Measurements from ENCODE around the gene PPM1N.

The PPM1N gene

DNA sequence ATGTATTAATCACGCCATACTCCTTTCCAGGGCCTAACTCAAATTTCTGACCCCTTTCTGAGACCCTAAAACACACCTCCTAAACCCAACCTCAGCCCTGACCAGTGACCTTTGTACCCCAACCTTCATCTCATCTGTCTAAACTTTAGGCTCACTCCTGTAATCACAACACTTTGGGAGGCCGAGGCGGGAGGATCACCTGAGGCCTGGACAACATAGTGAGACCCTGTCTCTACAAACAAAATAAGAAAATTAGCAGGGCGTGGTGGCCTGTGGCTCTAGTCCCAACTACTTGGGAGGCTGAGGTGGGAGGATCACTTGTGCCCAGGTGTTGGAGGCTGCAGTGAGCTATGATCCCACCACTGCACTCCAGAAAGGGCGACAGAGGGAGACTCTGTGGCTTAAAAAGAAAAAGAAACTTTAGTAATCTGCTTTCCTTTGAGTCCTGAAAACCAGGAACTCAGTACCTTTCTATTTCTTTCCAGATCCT is 6.1 kb upstream of the PPM1N start:
- DNase-seq: no peak

DNA sequence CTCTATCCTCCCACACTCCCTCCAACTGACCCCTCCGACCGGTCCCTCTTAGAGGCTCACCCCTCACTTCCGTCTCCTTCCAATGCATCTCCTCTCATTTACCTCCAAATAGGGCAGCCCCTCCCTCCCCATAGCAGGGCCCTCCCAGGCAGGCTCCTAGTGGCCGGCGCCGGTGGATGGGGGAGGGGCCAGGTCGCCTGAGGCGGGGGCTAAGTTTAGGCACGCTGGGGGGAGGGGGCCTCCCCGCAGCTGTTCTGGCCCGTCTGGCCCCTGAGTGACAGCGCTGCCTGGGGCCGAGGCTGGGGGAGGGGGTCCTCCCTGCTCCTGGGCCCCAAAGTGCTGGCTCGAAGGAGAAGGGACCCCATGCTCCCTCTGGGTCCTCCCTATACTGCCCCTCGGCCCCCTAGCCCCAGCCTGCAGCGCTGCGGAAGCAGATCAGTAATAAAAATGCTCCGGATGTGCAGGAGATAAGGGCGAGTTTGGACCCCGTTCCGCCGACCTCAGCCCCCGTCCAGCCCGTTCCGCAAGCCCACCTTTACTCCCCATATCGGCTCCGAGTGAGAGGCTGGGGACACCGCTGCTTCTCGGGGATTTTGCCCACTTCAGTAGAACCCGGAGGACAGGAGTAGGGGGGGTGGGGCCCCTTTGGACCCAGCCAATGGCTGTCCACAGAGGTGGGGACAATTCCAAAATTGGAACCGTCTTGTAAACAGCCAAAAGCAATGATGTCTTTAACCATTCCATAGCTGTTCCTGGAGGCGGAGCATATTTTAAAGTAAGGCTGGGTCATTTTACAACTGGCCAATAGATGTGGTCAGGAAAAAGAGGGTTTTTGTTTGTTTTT is 5.4 kb upstream of the PPM1N start:
- peak in 1 of 2 donors; percentile 36 for DNase-seq

DNA sequence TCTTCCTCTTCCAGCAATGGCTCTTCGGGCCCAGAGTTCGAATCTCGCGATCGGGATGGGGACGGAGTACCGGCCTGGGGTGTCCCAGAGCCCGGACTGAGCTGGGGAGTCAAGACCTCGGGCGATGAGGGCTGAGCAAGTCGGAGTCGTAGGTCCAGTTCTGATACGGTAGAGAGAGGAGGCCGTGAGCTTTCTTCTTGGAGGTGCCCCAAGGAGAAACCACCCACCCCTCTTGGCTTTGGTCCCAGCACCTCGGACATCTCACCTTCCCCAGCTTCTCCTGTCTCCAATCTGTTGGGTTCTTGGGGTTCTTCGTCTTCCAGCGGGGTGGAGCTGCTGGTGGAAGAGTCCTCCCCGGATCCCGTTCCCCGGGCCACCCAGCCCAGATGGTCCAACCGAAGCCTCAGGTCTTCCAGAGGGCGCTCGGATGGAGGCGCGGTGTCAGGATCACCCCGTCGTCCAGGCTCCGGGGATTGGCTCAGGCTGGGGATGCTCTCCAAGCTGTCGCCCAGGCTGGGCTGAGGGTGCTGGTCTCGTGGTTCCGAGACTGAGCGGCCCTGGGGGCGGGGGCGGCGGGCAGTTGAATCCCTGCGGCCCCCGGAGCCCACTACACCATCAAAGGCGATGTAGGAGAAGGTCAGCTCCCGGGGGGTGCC is 3.9 kb upstream of the PPM1N start:
- DNase-seq: no peak

DNA sequence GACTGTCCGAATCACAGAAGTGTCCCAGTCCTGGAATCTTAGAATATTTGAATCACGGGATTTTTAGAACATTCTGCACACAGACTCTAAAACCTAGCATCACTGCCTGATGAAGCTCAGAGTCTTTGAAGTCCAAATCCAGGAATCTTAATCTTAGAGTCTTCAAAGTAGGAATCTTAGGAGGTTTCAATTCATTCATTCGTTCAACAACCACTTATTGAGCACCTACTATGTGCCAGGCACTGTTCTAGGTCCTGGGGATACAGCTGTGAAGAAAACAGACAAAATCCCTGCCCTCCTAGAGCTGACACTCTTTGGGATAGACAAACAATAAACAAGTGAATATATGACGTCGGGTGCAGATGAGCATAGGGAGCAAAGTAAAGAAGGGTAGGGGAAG is 3.1 kb upstream of the PPM1N start:
- no peak for DNase-seq

DNA sequence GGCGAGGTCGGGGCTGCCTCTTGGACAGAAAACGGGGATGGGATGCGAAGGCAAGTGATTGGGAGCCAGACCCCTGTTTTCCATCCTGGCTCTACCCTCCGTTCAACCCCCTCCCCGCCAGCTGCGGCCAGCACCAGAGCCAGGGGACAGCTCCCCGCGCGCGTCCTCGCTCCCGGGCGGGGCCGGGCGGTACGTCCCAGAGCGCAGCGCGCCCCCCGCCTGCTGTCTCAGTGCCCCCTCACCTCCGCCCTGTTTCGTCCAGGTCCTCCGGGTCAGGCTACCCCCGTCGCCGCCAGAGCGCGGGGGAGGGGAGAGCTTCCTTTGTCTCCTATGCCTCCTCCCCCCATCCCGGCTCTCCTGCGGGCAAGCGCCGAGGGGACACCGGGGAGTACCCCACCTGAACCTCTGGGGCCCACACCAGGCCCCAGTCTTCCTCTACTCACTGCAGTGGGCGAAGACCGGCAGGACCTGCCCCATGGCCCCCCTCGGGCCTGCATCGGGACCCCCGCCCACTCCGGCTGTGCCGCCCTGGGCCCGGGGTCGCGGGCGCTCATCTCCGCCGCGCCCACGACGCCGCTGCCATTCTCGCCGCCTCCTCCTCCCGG is 1.8 kb upstream of the PPM1N start:
- DNase-seq: peak in 1 of 2 donors; percentile 18

DNA sequence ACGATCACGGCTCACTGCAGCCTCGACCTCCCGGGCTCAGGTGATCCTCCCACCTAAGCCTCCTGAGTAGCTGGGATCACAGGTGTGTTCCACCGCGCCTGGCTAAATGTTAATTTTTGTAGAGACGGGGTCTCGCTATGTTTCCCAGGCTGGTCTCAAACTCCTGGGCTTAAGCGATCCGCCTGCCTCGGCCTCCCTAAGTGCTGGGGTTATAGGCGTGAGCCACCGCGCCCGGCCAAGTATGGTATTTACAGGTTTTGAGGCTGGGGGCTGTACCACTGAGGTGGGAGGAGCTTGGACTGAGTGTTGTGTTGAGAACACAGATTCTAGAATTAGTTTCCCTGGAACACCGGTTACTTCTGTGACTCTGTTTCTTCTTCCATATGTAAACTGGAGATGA is 452 bp upstream of the PPM1N start:
- no peak for DNase-seq

DNA sequence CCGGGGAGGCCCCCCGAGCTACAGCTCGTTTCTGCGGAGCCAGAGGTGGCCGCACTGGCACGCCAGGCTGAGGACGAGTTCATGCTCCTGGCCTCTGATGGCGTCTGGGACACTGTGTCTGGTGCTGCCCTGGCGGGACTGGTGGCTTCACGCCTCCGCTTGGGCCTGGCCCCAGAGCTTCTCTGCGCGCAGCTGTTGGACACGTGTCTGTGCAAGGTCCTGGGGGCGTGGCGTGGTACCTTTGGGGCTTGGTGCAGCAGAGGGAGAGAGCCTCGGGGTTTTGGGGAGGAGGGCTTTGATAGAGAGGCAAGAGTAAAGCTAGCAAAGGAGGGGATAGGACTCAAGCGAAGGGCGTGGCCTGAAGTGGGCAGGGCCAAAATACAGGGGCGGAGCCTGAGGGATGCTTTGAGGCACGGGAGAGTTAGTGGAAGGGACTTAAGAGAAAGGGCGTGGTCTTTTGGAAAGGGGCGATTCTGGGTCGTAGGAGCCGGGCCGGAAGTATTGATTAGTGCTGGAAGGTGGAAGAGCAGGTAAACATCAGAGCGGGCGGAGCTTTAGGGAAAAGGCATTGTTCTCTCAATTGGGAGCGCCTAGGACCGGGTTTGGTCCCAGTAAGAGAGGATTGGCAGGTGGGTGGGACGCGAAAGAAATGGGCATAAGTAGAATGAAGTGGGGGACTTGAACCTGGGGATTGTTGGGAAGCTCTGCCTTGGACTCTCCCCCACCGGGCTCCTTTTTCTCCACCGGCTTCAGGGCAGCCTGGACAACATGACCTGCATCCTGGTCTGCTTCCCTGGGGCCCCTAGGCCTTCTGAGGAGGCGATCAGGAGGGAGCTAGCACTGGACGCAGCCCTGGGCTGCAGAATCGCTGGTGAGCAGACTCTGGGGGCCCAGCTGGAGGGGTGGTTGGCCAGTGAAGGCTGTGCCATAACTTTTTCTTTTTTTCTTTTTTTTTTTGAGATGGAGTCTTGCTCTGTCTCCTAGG is 1.2 kb downstream of the PPM1N start:
- peak; percentile 43 to 60 for DNase-seq

DNA sequence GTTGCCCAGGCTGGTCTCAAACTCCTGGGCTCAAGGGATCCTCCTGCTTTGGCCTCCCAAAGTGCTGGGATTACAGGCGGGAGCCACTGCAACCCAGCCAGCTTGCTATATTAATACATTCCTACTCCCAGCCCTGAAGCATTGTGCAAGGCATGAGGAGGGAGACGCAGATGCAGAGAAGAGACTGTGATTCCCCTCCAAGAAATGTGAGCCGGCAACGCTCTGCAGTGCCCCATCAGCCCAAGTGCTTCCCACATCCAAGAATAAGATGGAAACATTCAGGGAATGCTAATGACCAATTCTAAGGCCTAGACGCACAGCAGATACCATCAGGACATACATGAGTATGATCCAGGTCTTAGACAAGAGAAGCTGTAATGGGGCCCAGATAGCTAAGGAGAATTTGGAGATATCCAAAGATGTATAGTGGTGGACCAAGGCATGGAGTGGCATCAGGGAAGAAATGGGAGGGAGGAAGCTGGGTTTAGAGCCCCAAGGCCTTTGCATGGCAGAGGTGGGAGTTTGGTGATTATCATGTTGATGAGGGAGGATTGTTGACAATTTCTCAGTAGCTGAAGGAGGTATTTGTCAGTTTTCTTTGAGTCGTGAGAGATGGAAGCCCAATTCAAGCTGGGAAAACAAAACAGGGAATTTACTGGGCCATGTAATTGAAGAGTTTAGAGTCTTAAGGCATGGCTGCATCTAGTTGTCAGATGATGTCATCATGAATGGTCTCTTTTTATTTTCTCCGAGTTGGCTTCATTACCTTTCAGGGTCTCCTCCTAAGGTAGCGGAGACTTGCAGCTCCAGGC is 2.9 kb downstream of the PPM1N start:
- no peak for DNase-seq

DNA sequence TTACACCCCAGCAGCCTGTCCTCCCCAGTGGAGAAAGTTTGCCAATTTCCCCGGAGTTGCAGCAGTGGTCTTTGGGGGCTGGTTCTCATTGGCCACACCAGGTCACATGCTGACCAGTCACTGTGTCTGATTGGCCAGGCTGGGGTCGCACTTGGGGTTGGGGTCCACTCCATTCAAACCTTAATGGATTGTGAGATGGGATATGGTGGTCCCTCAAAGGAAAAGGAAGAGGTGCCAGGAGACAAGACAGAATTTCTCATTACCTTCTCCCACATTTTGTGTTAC is 3.4 kb downstream of the PPM1N start:
- no peak for DNase-seq

DNA sequence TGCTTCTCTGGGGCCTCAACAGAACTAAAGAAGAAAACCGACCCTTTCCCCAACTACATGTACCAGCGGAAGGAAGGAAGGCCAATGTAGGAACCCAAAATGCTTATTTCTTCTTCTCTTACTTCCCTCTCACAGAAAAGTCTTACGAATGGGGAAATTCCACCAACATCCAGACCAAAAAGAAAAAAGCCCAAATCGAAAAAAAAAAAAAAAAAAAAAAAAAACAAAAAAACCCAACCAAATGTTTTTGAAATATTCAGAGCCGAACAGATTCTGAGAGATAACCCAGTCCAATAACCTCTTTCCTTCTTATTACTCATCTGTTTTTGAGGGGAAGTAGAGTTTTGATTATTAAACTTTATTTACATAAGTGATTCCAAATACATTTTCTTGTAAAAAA is 3.9 kb downstream of the PPM1N start:
- DNase-seq: peak; percentile 40 to 57

DNA sequence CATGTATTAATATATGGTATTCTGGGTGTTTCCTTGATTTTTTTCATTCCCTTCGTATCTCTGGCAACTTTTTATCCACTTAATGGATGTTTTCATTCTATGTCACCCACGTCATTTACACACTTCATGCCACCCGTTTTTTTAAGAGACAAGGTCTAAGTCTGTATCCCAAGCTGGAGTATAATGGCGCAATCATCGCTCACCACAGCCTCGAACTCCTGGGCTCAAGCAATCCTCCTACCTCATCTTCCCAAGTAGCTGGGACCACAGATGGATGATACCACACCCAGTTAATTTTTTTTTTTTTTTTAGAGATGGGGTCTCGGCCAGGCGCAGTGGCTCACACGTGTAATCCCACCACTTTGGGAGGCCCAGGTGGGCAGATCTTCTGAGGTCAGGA is 5.7 kb downstream of the PPM1N start:
- DNase-seq: no peak

DNA sequence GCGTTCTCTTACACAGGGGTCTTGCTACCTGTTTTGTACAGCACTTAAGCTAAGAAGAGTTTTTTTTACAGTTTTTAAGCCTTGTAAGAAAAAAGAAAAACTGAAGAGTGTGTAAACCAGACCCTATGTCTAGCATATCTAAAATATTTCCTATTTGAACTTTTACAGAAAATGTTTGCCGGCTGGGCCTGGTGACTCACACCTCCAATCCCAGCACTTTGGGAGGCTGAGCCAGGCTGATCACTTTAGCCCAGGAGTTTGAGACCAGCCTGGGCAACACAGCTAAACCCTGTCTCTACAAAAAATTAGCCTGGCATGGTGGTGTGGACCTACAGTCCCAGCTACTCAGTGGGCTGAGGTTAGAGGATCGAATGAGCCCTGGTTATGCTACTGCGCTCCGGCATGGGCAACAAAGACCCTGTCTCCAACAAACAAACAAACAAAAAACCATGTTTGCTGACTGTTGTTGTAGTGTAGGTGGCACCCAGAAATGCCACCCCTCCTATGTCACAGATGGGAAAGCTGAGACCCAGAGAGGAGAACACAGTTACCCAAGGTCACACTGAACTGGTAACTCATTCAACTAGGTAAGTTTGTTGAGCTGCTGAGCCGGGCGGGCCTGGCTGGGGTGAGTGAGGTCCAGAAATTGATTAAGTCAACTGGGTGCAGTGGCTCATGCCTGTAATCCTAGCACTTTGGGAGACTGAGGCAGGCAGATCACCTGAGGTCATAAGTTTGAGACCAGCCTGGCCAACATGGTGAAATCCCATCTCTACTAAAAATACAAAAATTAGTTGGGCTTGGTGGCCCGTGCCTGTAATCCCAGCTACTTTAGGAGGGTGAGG is 7.1 kb downstream of the PPM1N start:
- DNase-seq: no peak

DNA sequence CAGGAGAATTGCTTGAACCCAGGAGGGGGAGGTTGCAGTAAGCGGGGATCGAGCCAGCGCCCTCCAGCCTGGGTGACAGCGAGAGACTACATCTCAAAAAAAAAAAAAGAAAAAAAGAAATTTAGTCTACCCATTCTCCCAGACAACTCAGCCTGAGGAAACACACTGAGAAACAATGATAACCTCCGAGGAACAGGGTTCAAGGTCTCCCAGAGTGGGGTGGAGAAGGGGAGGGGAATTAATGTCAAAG is 7.7 kb downstream of the PPM1N start:
- DNase-seq: no peak

DNA sequence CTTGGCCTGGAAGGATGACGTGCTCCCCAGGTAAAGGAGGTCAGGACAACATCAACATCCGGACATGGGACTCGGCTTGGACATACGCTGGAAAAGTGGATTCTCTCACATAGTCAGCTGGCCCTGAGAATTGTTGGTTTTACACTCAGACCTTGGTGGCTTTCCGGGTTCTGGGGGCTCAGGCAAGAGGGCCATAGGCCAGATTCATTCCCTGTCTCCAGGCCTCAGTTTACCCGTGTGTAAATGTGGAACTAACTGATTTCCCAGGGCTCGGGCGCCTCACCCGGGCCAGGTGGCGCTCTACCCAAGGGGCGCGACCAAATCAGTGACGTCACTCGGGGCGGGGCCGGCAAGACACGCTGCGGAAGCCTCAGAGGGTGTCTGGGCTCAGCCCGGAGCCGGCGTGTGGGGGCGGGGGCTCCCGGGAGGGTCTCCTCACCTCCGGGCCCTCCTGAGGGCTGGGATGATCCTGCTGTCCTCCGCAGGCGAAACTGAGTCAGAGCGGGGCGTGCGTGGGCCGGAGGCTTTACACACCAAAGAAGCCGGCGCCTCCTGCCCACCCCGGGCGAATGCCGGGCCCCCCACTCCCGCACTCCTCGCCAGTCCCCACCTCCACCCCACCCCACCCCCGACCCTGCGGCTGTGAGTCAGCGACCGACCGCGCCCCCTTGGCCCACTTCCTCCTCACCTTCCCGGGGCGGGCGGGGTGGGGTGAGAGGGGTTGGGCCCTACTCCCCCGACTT is 8.2 kb downstream of the PPM1N start:
- DNase-seq: peak; percentile 91 to 96

DNA sequence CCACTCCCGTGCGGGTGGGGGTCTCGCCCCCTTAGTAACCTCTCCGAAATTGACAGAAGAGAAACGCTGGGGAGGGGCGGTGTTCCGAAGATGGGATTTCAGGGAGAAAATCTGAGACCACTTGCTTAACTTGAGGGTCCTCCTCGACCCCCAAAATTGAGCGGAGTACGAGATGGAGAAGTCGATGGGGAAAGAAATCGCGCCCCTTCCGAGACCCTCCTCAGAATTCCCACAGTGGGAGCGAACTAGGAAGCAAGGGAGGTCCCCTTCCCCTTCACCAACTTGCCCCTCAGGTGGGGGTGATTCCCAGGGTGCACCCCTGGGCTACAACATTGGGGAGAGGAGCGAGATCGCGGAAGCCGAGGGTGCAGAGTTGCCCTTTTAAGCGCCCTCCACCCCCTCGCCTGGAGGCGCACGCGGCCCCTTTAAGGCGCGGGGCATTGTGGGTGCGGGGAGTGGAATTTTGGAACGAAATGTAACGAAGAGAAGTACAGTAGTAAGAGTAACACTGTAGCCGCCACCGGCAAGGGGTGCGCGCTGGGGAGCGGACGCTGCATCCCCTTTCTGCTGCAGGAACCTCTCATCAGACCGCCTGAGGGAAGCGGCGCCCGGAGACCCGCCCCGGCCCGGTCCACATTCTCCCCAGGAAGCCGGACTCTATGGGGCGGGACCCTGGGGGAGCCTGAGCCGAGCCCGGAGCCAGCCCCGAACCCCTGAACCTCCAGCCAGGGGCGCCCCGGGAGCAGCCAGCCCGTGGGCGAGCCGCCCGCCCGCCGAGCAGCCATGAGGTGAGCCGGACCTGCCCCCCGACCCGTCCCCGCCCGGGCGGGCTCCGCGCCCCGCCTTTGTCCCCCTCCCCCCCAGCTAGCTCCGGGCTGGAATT is 9.0 kb downstream of the PPM1N start, which contains the start of gene VASP:
Gene VASP, plus strand, starts transcription at position 491 of the 883 bp plus-strand sequence. Its CDS starts 293 bp downstream, at position 784.
- DNase-seq: peak; percentile 95 to 97

DNA sequence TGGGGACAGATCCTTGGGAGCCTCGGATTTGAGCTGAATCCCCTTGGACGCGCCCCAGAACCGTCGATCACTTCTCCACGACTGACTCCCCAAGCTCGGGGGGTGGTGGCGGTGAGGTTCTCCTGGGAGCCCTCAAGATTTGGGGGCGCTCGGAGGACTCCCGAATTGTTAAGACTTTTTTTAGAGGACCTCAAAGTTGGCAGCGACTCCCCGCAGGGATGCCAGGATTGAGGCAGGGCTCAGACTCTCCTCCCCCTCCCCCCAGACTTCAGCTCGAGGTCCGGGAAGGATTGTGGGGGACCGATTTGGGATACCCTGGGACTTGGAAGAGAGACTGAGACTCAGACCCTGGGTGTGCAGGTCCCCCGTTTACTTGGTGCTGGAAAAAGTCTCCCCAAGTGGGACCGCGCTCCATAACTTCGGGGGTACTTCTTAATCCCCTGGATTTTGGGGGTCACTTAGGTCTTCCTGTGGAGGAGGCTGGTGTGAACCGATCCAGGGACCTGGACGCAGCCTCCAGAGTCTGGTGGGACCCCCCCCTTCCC is 9.7 kb downstream of the PPM1N start:
- DNase-seq: no peak

DNA sequence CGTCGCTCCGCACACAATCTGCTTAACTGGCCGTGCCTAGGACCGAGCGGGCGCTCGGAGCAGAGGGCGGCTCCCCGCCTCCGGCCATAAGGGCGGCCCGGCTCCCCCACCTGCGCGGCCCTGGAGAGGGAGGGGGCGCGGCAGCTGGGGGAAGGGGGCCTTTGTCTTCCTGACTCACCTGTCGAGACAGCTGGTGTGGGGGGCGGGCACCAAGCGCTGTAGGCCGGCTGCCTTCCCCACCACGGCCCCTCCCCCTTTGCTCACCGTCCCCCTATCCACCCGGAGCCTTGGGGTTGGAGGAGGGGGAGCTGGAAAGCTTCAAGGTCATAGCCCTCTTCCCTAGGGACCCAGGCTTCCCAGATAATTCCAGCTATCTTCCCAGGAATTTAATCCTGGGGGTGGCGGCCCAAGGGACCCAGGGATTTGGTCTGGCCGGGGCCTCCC is 10.2 kb downstream of the PPM1N start:
- DNase-seq: no peak

DNA sequence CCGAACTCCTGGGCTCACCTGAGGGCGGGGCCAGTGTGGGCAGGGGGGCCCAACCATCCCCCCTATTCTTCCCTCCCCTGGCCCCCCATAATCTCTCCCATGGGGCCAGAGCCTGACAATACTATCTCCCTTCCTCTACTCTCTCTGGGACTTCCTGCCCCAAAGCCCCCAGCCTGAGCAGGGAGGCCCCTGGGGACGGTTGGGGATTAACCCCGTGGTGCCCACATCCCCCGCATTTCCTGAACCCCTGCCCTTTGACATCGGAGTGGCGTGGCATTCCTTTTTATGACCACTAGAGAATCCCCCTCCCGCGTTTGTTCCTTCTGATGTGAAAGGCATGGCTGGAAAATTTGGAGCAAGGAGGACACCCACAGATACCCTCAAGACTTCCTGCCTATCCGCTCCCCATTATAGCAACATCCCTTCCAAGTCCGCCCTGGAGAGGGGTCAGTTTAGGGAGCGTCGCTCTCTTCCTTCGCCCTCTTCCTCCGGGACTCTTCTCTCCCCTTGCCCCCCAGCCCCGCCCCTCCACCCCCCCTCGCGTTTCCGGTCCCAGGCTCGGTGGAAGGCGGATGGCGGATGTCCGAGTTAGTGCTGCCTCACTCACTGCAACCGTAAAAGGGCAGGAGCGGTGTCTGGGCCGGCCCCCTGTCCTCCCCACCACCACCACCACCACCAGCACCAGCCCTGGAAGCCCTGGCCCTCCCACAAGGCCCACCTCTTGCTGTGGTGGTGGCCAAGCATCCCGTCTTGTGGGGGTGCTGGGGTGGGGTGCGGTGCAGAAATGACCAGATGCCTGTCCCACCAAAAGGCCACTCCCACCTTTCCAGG is 10.8 kb downstream of the PPM1N start:
- peak; percentile 71 to 72 for DNase-seq
